OCI-LY7 (cell line): ENCODE data around the gene HS3ST4.

Experiments
- EZH2phosphoT487 ChIP-seq: fragments of 200-600 bp; sonication (generic); IDR thresholded peaks from 2 replicates; pipeline ENCODE4 v1.6.1; 2018; ENCODE audit warnings: low read depth, borderline replicate concordance, mild to moderate bottlenecking, mixed run types, antibody characterized with exemption, low read length, moderate library complexity, mixed read lengths
- TF ChIP-seq, protein P1 (sequence below): fragments of 200-600 bp; sonication (generic); conservative IDR thresholded peaks from 2 replicates; pipeline ENCODE4 v1.5.1; 2014; ENCODE audit warnings: mild to moderate bottlenecking, antibody characterized with exemption, low read length, moderate library complexity, mixed read lengths

DNA sequence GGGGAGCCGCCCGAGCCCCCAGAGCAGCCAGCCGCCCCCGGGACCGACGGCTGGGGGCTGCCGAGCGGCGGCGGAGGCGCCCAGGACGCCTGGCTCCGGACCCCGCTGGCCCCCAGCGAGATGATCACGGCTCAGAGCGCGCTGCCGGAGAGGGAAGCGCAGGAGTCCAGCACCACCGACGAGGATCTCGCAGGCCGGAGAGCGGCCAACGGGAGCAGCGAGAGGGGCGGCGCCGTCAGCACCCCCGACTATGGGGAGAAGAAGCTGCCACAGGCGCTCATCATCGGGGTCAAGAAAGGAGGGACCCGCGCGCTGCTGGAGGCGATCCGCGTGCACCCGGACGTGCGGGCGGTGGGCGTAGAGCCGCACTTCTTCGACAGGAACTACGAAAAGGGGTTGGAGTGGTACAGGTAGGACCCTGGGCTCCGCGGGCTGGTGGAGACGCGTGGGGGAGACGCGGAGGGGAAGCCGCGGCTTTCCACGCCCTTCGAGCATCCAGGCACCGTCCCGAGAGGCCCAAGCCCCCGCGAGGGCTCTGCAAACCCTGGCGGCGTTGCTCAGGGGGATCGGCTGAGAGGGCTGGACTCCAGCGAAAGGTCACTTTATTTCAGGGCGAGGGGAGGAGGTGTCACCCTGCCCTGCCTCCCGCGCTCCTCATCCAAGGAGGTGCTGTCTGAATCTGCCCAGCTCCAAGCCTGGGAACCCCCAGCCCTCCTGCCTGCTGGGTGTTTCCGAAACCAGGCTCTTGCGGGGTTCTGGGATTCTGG lies 1.2 kb downstream of the HS3ST4 start:
- TF ChIP-seq, protein P1, sequence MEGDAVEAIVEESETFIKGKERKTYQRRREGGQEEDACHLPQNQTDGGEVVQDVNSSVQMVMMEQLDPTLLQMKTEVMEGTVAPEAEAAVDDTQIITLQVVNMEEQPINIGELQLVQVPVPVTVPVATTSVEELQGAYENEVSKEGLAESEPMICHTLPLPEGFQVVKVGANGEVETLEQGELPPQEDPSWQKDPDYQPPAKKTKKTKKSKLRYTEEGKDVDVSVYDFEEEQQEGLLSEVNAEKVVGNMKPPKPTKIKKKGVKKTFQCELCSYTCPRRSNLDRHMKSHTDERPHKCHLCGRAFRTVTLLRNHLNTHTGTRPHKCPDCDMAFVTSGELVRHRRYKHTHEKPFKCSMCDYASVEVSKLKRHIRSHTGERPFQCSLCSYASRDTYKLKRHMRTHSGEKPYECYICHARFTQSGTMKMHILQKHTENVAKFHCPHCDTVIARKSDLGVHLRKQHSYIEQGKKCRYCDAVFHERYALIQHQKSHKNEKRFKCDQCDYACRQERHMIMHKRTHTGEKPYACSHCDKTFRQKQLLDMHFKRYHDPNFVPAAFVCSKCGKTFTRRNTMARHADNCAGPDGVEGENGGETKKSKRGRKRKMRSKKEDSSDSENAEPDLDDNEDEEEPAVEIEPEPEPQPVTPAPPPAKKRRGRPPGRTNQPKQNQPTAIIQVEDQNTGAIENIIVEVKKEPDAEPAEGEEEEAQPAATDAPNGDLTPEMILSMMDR, result no peak
- no peak for TF ChIP-seq EZH2phosphoT487
